ENCODE data around the gene FILIP1L.

GRCh38 chr3:100073049-100073713 lies 41.1 kb downstream of the FILIP1L start:
- TF ChIP-seq EZH2 (IDR thresholded peaks at IDR 0.05) = no peak
- no peak for TF ChIP-seq CTCF (IDR thresholded peaks at IDR 0.05)
- TF ChIP-seq EZH2phosphoT487 (IDR thresholded peaks at IDR 0.05) = no peak
